Measurements from ENCODE around the gene EEF1G.
"Not testable (repeated sequence)": the region's sequence is repeated elsewhere in the genome, so short reads cannot be mapped to it uniquely, and the experiment has no call there.

The EEF1G gene

DNA sequence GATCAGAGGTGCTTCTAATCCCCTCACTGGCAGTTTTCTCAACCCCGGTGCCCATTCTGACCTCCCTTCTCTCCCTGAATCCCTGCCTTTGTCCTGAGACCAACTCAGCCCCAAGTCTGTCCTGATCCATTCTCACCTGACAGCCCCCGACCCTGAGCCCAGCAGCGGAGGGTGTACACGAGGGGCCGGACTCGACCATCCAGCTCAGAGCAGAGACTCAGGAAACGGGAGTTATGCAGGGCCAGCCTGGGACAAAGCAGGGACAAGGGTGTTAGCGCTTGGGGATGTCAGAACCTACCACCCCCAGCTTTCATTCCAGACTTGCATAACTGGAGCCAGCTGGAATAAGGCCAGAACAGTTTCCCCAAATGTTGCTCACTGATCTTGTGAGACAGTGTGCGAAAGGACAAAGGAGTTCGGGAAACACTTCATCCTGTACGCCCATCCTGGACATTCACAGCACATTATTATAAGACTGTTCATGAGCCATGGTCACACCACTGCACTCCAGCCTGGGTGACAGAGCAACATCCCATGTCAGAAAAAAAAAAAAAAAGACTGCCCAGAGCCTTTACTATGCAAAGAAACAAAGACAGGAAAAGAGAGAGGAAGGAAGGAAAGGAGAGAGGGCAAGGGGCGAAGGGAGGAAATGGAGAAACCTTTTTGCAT lies 3.5 kb upstream of the EEF1G start:
- DNase-seq (ENCODE audit: low spot score in 2 of 2) (no peak), ATAC-seq (ENCODE audit: low read depth) (no peak)
- peak overlapping the region; percentile 86 for H3K27ac Mint-ChIP-seq
- H3K4me3 Mint-ChIP-seq: no peak overlapping the region
- peaks cover 20% of the 10 kb centered on the region for H3K4me1 Mint-ChIP-seq
- peaks cover 25% of the 10 kb centered on the region for H3K36me3 Mint-ChIP-seq
- no peaks in the 10 kb centered on the region for H3K9me3 Mint-ChIP-seq
- no peaks in the 10 kb centered on the region for H3K27me3 Mint-ChIP-seq

DNA sequence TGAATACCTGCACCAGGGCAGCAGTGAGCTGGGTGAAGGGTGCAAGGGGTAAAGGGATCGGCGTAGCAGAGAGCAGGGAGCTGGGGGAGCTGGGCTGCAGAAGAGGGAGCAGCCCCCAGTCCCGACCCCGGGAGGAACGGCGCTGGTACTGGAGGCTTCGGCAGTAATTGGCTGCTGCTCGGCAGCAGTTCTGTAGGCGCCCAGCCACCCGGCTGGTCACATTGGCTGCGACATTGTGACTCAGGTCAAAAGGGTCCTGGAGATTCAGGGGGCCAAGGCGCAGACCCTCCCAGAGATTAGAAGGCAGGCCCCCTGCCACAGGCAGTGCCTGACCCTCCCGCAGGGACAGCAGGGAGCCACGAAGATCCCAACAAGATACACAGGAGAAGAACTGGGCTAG lies 2.1 kb upstream of the EEF1G start:
- no peaks in the 10 kb centered on the region for H3K27me3 Mint-ChIP-seq
- DNase-seq (ENCODE audit: low spot score in 2 of 2): no peak
- no peak overlapping the region for H3K27ac Mint-ChIP-seq
- peaks cover 27% of the 10 kb centered on the region for H3K4me1 Mint-ChIP-seq
- ATAC-seq (ENCODE audit: low read depth): no peak
- H3K36me3 Mint-ChIP-seq: peaks cover 35% of the 10 kb centered on the region
- H3K4me3 Mint-ChIP-seq: no peak overlapping the region
- H3K9me3 Mint-ChIP-seq: no peaks in the 10 kb centered on the region

DNA sequence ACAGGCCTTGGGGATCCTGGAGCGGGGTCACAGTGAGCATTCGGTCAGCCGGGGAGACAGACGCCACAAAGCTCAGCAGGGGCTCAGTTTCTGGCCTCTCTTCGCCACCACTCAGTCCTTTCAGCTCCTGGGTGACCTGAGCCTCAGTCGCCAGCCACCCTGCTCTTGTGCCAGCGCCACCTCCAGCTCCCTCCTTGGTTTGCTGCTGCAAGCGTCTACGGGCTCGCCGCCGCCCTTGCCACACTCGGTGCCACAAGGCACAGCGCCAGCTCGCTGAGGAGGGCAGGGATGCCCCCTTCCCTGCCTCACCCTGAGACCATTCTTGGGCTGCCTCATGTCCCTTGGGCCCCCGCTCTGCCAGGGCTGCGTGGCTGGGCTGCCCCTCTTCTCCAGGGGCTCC lies 1.5 kb upstream of the EEF1G start:
- peaks cover 31% of the 10 kb centered on the region for H3K4me1 Mint-ChIP-seq
- H3K27ac Mint-ChIP-seq: no peak overlapping the region
- DNase-seq (ENCODE audit: low spot score in 2 of 2): no peak
- ATAC-seq (ENCODE audit: low read depth): no peak
- peak overlapping the region; percentile 93 for H3K4me3 Mint-ChIP-seq
- no peaks in the 10 kb centered on the region for H3K9me3 Mint-ChIP-seq
- H3K36me3 Mint-ChIP-seq: peaks cover 37% of the 10 kb centered on the region
- no peaks in the 10 kb centered on the region for H3K27me3 Mint-ChIP-seq

DNA sequence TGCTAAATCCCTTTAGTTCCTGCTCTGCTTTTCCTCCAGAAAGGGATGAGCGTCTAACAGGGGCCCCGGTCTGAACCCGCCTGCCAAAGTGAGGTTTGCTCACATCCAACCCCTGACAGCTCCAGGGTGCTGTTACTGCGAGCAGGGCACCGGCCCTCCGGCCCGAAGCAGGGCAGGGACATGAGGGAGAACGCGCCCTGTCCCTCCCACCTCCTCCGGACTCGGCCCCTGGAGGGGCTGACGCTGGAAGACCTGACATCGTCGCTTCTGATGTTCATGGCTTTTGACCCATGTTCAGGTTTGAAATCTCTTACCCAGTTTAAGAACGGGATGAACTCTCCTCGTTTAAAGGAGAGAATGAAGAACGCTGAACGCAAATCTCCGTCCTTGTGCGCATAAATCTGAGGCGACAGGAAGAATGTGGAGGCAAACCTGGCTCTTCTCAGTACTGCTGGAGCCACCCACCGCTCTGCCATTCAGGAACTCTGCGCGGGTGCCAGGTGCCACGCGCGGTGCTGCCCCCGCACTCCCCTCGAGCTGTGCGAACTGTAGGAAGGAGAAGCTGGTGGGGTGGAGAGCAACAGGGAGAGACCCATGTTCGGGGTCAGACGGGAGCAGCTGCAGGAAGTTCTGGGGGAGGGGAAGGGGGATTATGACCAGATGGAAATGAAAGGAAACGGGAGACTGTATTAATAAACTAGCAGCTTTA lies 826 bp upstream of the EEF1G start:
- peak overlapping the region; percentile 93 for H3K4me3 Mint-ChIP-seq
- H3K36me3 Mint-ChIP-seq: peaks cover 38% of the 10 kb centered on the region
- ATAC-seq (ENCODE audit: low read depth) (peak; percentile 2), DNase-seq (ENCODE audit: low spot score in 2 of 2) (no peak)
- H3K27ac Mint-ChIP-seq: peak overlapping the region; percentile 93
- H3K27me3 Mint-ChIP-seq: no peaks in the 10 kb centered on the region
- peaks cover 32% of the 10 kb centered on the region for H3K4me1 Mint-ChIP-seq
- H3K9me3 Mint-ChIP-seq: no peaks in the 10 kb centered on the region

DNA sequence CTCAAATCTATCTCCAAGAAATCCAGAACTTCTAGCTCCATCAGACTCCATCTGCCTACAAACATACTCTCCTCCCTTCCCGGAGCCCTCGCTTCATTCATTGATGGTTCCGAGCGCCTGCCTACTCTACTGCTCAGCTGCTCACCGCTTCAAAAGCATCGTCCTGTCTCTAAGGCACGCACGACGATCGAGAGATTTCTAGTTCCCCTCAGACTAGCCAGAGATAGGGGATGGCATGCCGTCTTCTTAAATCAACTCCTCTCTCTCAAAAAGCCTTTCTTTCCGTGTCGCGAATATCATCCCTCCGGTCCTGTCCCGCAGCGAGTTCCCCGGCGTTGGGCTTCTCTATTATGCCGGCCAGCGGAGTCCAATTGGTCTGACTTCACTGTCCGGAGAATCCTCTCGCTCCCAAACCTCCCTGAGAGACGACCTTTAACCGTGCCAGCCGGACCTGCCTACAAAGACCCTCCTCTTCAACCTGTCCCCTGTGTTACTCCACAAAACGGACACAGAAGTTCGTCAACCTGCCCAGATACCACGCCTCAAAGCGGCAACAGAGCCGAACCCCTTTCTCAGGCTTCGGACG lies 592 bp downstream of the EEF1G start:
- H3K27ac Mint-ChIP-seq: peak overlapping the region; percentile 93
- H3K4me3 Mint-ChIP-seq: peak overlapping the region; percentile 93
- H3K9me3 Mint-ChIP-seq: no peaks in the 10 kb centered on the region
- DNase-seq (ENCODE audit: low spot score in 2 of 2) (no peak), ATAC-seq (ENCODE audit: low read depth) (peak; percentile 19)
- peaks cover 35% of the 10 kb centered on the region for H3K36me3 Mint-ChIP-seq
- H3K4me1 Mint-ChIP-seq: peaks cover 32% of the 10 kb centered on the region
- H3K27me3 Mint-ChIP-seq: no peaks in the 10 kb centered on the region

DNA sequence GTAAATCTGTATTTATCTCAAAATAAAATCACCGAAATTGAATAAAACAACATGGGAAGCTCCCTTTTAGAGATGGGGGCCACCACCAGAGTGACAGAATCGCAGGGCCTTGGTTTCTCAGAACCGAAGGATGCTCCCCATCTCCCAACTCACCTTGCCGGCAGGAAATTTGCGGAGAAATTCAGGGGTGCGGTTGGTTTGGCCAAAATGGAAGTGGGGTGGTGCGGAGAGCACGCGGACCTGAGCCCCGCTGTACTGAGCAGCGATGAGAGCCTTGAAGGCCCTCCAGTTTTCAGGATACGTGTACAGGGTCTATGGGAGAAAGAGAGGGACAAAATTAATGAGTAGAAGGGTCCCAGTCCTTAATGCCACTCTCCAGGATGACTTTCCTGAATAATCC lies 1.3 kb downstream of the EEF1G start:
- H3K4me3 Mint-ChIP-seq: peak overlapping the region; percentile 93
- peaks cover 33% of the 10 kb centered on the region for H3K4me1 Mint-ChIP-seq
- no peaks in the 10 kb centered on the region for H3K9me3 Mint-ChIP-seq
- no peak for ATAC-seq (ENCODE audit: low read depth)
- no peak for DNase-seq (ENCODE audit: low spot score in 2 of 2)
- no peaks in the 10 kb centered on the region for H3K27me3 Mint-ChIP-seq
- H3K27ac Mint-ChIP-seq: peak overlapping the region; percentile 93
- H3K36me3 Mint-ChIP-seq: peaks cover 33% of the 10 kb centered on the region

DNA sequence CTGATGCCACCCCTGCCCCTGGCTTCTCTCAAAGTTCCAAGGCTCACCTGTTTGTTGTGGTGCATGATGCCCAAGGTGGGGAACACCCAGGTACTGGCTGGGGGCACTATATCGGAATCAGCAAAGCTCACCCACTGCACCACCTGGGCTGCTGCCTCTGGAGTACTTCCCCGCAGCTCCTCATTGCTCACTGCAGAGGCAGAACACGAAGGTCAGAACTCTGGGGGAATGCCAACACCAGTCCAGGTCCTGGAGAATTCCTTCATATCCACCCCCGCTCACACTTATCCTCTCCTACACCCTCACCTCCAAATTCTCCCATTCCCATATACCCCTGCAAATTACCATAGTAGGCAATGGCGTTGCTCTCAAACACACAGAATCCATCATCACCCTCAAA lies 2.2 kb downstream of the EEF1G start:
- H3K27me3 Mint-ChIP-seq; H3K4me3 Mint-ChIP-seq; DNase-seq (ENCODE audit: low spot score in 2 of 2); H3K9me3 Mint-ChIP-seq; ATAC-seq (ENCODE audit: low read depth): not testable (repeated sequence)
- peaks cover 33% of the 10 kb centered on the region for H3K36me3 Mint-ChIP-seq
- peak overlapping the region; percentile 93 for H3K27ac Mint-ChIP-seq
- H3K4me1 Mint-ChIP-seq: peaks cover 34% of the 10 kb centered on the region

DNA sequence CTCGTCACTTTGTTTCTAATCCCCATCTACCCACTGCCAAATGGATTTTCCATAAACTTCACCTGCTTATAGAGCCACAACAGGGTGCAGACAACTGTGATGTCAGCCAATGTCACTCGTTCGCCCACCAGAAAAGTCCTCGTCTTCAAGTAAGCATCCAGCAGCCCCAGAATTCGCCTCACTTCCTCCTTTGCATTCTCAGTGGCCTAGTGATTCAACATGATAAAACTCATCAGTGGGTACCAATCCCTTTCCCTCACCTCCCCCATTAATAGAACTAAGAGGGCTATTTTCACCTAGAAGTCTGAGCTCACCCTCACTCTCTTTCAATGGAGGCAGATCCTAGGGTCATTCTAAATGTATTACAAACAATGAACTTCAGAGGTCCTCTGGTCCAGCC lies 2.8 kb downstream of the EEF1G start:
- not testable (repeated sequence) for H3K9me3 Mint-ChIP-seq; ATAC-seq (ENCODE audit: low read depth); H3K4me3 Mint-ChIP-seq; H3K27me3 Mint-ChIP-seq; DNase-seq (ENCODE audit: low spot score in 2 of 2)
- Mint-ChIP-seq H3K27ac (peak overlapping the region; percentile 93), H3K36me3 (peaks cover 37% of the 10 kb centered on the region), H3K4me1 (peaks cover 33% of the 10 kb centered on the region)

DNA sequence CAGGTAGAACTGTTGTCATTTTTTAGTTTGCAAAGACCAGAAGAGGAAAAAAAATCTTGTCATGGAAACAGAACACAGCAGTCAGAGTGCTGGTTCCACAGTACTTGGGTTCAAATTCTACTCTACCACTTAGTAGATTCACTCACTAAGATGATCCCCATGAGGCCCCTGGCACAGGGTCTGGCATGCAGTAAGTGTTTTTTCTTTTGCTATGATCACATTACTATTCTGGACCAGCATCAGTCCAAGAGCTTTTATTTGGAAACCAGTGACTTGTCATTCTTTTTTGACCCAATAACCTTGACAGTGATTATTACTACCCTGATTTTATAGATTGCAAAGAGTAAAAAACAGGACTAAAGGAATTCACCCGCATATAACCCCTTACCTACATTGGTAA lies 4.1 kb downstream of the EEF1G start:
- ATAC-seq (ENCODE audit: low read depth) (no peak), DNase-seq (ENCODE audit: low spot score in 2 of 2) (no peak)
- Mint-ChIP-seq H3K4me1 (peaks cover 29% of the 10 kb centered on the region), H3K9me3 (no peaks in the 10 kb centered on the region), H3K27me3 (no peaks in the 10 kb centered on the region), H3K4me3 (no peak overlapping the region), H3K27ac (no peak overlapping the region), H3K36me3 (peaks cover 39% of the 10 kb centered on the region)

DNA sequence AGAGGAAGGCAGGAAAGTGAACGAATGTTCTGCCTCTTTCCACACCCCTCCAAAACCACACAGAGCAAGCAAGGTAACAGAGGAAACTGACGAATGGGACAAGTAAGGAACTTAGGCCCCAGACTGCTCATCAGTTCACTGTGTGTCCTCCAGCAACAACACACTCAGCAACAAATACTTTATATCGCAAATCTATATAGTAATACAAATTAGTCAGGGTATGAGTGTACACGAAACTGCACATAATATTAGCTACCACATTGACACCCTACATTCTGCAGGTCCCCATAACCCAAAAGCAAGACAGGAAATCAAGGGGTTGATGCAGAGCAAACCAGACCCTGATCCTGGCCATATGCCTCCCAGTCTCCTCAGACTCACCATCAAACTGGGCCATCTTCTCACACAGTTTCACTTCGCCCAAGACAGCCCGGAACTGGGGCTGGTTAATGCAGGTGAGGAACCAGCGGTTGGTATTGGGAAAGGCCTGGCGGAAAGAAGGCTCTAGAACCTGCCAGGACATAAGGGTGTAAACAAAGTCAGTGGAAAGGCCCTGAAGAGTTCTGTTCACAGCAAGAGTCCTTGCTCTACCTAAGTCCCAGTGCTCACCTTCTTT lies 6.6 kb downstream of the EEF1G start:
- DNase-seq (ENCODE audit: low spot score in 2 of 2) (no peak), ATAC-seq (ENCODE audit: low read depth) (peak; percentile 76)
- H3K36me3 Mint-ChIP-seq: peaks cover 37% of the 10 kb centered on the region
- H3K4me1 Mint-ChIP-seq: peaks cover 25% of the 10 kb centered on the region
- H3K27ac Mint-ChIP-seq: peak overlapping the region; percentile 71
- H3K27me3 Mint-ChIP-seq: no peaks in the 10 kb centered on the region
- peak overlapping the region; percentile 46 for H3K4me3 Mint-ChIP-seq
- no peaks in the 10 kb centered on the region for H3K9me3 Mint-ChIP-seq

DNA sequence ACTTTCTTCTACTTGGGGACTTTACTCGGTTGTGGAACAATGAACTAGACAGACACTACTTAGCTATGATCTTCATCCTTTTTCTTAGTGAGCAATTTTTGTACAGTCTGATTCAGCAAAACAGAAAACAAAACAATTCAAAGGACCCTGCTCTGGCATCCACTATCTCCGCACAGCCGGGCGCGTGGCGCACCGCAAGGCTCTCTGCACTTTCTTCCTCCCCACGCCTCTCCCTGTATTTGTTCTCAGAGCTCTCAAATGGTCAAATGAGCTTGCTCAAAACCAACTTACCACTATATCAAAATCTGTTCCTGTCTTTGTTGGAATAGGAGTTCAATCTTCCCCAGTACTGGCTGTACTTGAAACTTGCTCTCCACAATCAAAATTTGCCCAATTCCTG lies 7.4 kb downstream of the EEF1G start:
- ATAC-seq (ENCODE audit: low read depth): no peak
- Mint-ChIP-seq H3K27me3 (no peaks in the 10 kb centered on the region), H3K36me3 (peaks cover 34% of the 10 kb centered on the region), H3K9me3 (no peaks in the 10 kb centered on the region), H3K4me1 (peaks cover 22% of the 10 kb centered on the region), H3K27ac (no peak overlapping the region), H3K4me3 (no peak overlapping the region)
- DNase-seq (ENCODE audit: low spot score in 2 of 2): no peak

DNA sequence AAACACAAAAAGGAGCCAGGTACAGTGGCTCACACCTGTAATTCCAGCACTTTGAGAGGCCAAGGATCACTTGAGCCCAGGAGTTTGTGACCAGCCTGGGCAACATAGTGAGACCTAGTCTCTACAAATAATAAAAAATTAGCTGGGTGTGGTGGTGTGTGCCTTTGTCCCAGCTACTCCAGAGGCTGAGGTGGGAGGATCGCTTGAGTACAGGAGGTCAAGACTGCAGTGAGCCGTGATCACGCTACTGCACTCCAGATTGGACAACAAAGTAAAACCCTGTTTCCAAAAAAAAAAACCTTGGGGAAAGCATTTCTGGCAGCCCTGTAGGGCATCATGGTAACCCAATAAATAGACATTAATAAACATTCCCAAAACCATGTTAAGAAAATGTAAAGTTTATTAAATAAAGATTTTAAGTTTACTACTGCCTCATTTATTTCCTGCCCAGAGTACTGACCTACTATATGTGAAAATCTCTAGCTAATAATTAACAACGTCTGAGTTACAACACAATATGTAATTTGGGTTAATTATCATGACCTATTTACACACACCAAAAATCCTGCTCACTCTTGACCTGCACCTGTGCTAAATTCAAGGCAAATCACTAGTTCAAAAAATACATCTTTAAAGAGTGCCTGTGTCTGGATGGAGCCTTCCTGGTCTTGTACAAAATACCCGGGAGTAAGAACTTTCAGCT lies 8.4 kb downstream of the EEF1G start:
- Mint-ChIP-seq H3K27me3 (no peaks in the 10 kb centered on the region), H3K36me3 (peaks cover 29% of the 10 kb centered on the region), H3K4me1 (peaks cover 21% of the 10 kb centered on the region)

DNA sequence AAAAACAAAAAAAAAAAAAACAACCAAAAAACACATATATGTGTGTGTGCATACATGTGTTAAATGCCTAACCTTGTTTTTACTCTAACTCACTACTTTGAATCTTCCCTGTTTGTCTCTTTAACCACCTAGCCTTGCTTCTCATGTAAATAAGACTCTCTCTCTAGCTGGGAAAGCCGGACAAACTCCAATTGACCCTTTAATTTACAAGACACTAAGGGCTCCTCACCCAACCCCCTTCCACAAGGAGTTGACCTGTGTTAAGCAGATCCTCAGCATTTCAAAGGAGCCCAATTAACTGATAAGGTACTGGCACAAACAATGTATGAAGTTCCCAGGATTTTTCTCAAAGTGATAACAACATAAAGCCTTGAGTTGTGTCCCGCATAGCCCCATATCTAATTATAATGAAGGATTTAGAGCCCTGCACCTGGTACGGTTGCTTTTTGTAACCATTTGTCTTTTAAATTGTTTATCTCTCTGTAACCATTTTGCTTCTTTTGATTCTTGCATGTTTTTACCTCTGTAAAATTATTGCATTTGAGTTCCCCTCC lies 11.9 kb downstream of the EEF1G start:
- ATAC-seq (ENCODE audit: low read depth); DNase-seq (ENCODE audit: low spot score in 2 of 2); H3K27me3 Mint-ChIP-seq; H3K9me3 Mint-ChIP-seq; H3K4me3 Mint-ChIP-seq: not testable (repeated sequence)
- peaks cover 28% of the 10 kb centered on the region for H3K36me3 Mint-ChIP-seq
- H3K4me1 Mint-ChIP-seq: peaks cover 26% of the 10 kb centered on the region
- peak overlapping the region; percentile 31 for H3K27ac Mint-ChIP-seq

More for the DNA sequence above, 8.4 kb downstream of the EEF1G start:
- no peak overlapping the region for H3K27ac Mint-ChIP-seq
- DNase-seq (ENCODE audit: low spot score in 2 of 2) (no peak), ATAC-seq (ENCODE audit: low read depth) (no peak)
- H3K4me3 Mint-ChIP-seq: no peak overlapping the region
- H3K9me3 Mint-ChIP-seq: no peaks in the 10 kb centered on the region
